HL-60 (cell line): ENCODE data around the gene HSD11B2.

Experiments used
- CTCF ChIP-seq: IDR thresholded peaks from one replicate; pipeline ENCODE4 v1.5.1; 2011; ENCODE audit warnings: low read length, control low read depth, inconsistent platforms; ENCODE audit not compliant: insufficient read depth
- GABPA ChIP-seq: IDR thresholded peaks from 2 replicates; pipeline ENCODE4 v1.6.1; 2012; ENCODE audit warnings: low read depth
- POLR2AphosphoS5 ChIP-seq: IDR thresholded peaks from 2 replicates; pipeline ENCODE4 v1.6.1; 2012; ENCODE audit warnings: low read depth
- REST ChIP-seq: IDR thresholded peaks from 2 replicates; pipeline ENCODE4 v1.6.1; 2012; ENCODE audit warnings: low read depth; ENCODE audit not compliant: insufficient replicate concordance
- SPI1 ChIP-seq: IDR thresholded peaks from 2 replicates; pipeline ENCODE4 v1.6.1; 2012; ENCODE audit warnings: low read depth, mild to moderate bottlenecking, borderline replicate concordance

GRCh38 chr16:67393788-67394154 lies 37.1 kb upstream of the HSD11B2 start:
- TF ChIP-seq CTCF (no peak), POLR2AphosphoS5 (no peak), GABPA (no peak), SPI1 (no peak), REST (no peak)
